SK-N-SH treated with all-trans-retinoic acid at 6 μM for 48 hours (cell line): Measurements from ENCODE around the gene UGT1A3.

Experiments used
- ATAC-seq: fragments of 200-7000 bp; cut with Tn5 transposase; 3 replicates; pipeline ENCODE4 v1.9.1; 2020; ENCODE audit warnings: mild to moderate bottlenecking, moderate library complexity
- ARNTL ChIP-seq: fragments of 450-650 bp; formaldehyde crosslinking; IDR thresholded peaks from 2 replicates; pipeline ENCODE4 v1.5.0; 2020; ENCODE audit warnings: low read depth, mild to moderate bottlenecking, moderate library complexity, borderline replicate concordance
- BACH2 ChIP-seq: fragments of 250-450 bp; sonication (Bioruptor Pico); IDR thresholded peaks from 2 replicates; pipeline ENCODE4 v1.9.0; 2021; ENCODE audit warnings: mild to moderate bottlenecking, borderline replicate concordance
- CSDC2 ChIP-seq: fragments of 250-450 bp; sonication (Bioruptor Pico); IDR thresholded peaks from 2 replicates; pipeline ENCODE4 v1.5.0; 2020; ENCODE audit warnings: mild to moderate bottlenecking, moderate library complexity
- ESRRG ChIP-seq: fragments of 250-450 bp; sonication (Bioruptor Pico); IDR thresholded peaks from 2 replicates; pipeline ENCODE4 v1.6.1; 2021; ENCODE audit warnings: mild to moderate bottlenecking
- GLIS3 ChIP-seq: fragments of 250-450 bp; sonication (Bioruptor Pico); IDR thresholded peaks from 2 replicates; pipeline ENCODE4 v1.5.0; 2020; ENCODE audit warnings: mild to moderate bottlenecking, moderate library complexity
- ISL1 ChIP-seq: fragments of 250-450 bp; sonication (Bioruptor Pico); IDR thresholded peaks from 2 replicates; pipeline ENCODE4 v2.1.2; 2022; ENCODE audit warnings: mild to moderate bottlenecking, moderate library complexity
- OSR1 ChIP-seq: fragments of 250-450 bp; sonication (Bioruptor Pico); IDR thresholded peaks from 2 replicates; pipeline ENCODE4 v1.8.0; 2022; ENCODE audit warnings: moderate library complexity, mild to moderate bottlenecking, inconsistent platforms
- PPARA ChIP-seq: fragments of 250-450 bp; sonication (Bioruptor Pico); IDR thresholded peaks from 2 replicates; pipeline ENCODE4 v1.5.0; 2020; ENCODE audit warnings: mild to moderate bottlenecking, borderline replicate concordance
- RARB ChIP-seq: fragments of 250-450 bp; sonication (Bioruptor Pico); IDR thresholded peaks from 2 replicates; pipeline ENCODE4 v1.8.0; 2021; ENCODE audit warnings: mild to moderate bottlenecking, moderate library complexity
- SNAI2 ChIP-seq: fragments of 250-450 bp; sonication (Bioruptor Pico); IDR thresholded peaks from 2 replicates; pipeline ENCODE4 v1.5.0; 2020; ENCODE audit warnings: mild to moderate bottlenecking, moderate library complexity
- TCF4 ChIP-seq: fragments of 250-450 bp; sonication (Bioruptor Pico); IDR thresholded peaks from 2 replicates; pipeline ENCODE4 v1.8.0; 2021; ENCODE audit warnings: mild to moderate bottlenecking, moderate library complexity, borderline replicate concordance
- TOX ChIP-seq: fragments of 250-450 bp; sonication (Bioruptor Pico); IDR thresholded peaks from 2 replicates; pipeline ENCODE4 v1.8.0; 2021; ENCODE audit warnings: mild to moderate bottlenecking, moderate library complexity, borderline replicate concordance
- ZC3H10 ChIP-seq: fragments of 250-450 bp; sonication (Bioruptor Pico); IDR thresholded peaks from 2 replicates; pipeline ENCODE4 v1.5.1; 2021; ENCODE audit warnings: mild to moderate bottlenecking, moderate library complexity
- ZFP3 ChIP-seq: fragments of 250-450 bp; sonication (Bioruptor Pico); IDR thresholded peaks from 2 replicates; pipeline ENCODE4 v1.5.0; 2020; ENCODE audit warnings: mild to moderate bottlenecking, moderate library complexity
- ZFP30 ChIP-seq: fragments of 450-650 bp; formaldehyde crosslinking; IDR thresholded peaks from 2 replicates; pipeline ENCODE4 v1.5.0; 2022; ENCODE audit warnings: mild to moderate bottlenecking, moderate library complexity
- ZNF565 ChIP-seq: fragments of 450-650 bp; formaldehyde crosslinking; conservative IDR thresholded peaks from 2 replicates; pipeline ENCODE4 v1.5.0; 2020; ENCODE audit warnings: low read depth, mild to moderate bottlenecking, moderate library complexity
- ZNF70 ChIP-seq: fragments of 450-650 bp; formaldehyde crosslinking; IDR thresholded peaks from 2 replicates; pipeline ENCODE4 v1.5.0; 2020; ENCODE audit warnings: mild to moderate bottlenecking, moderate library complexity
- ZNF8 ChIP-seq: fragments of 450-650 bp; formaldehyde crosslinking; IDR thresholded peaks from 2 replicates; pipeline ENCODE4 v1.5.0; 2020; ENCODE audit warnings: mild to moderate bottlenecking, moderate library complexity
- TF ChIP-seq, protein P1 (sequence below): fragments of 250-450 bp; sonication (Bioruptor Pico); IDR thresholded peaks from 2 replicates; pipeline ENCODE4 v1.8.0; 2020; ENCODE audit warnings: mild to moderate bottlenecking, moderate library complexity, borderline replicate concordance
- TF ChIP-seq, protein P2 (sequence below): fragments of 250-450 bp; sonication (Bioruptor Pico); IDR thresholded peaks from 2 replicates; pipeline ENCODE4 v1.5.0; 2020; ENCODE audit warnings: mild to moderate bottlenecking, moderate library complexity
- TF ChIP-seq, protein P3 (sequence below): fragments of 250-450 bp; sonication (Bioruptor Pico); IDR thresholded peaks from 2 replicates; pipeline ENCODE4 v1.5.1; 2020; ENCODE audit warnings: low read depth, mild to moderate bottlenecking, moderate library complexity
- TF ChIP-seq, protein P4 (sequence below): fragments of 250-450 bp; sonication (Bioruptor Pico); IDR thresholded peaks from 2 replicates; pipeline ENCODE4 v1.8.0; 2021; ENCODE audit warnings: low read depth, mild to moderate bottlenecking, moderate library complexity, borderline replicate concordance

The UGT1A3 gene

DNA sequence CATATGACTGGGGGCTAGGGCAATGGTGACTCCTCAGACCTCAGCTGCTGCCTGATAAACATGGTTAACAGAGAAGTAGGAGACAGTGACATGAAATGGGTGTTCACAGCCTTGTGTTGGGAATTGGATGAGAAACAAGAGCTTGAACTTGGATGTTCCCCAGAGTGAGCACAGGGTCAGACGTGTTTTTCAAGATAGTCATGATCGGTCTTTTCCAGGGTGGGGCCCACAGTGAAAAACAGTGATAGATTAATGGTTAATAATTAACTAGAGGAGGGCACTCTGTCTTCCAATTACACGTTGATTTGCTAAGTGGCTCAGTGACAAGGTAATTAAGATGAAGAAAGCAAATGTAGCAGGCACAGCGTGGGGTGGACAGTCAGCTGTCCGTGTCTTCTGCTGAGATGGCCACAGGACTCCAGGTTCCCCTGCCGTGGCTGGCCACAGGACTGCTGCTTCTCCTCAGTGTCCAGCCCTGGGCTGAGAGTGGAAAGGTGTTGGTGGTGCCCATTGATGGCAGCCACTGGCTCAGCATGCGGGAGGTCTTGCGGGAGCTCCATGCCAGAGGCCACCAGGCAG is at the start of gene UGT1A3:
UGT1A3 (plus strand) TSS at position 320 of the 579 bp plus-strand sequence; CDS start at position 405, 85 bp downstream.
- TF ChIP-seq CSDC2 (CRISPR knock-in tag), result no peak
- no peak for TF ChIP-seq ZFP30
- no peak for TF ChIP-seq ZNF70 (CRISPR knock-in tag)
- no peak for TF ChIP-seq ZNF565
- TF ChIP-seq ARNTL (CRISPR knock-in tag), result no peak
- TF ChIP-seq TOX (CRISPR knock-in tag), result no peak
- TF ChIP-seq ZC3H10 (CRISPR knock-in tag), result no peak
- no peak for TF ChIP-seq ZFP3 (CRISPR knock-in tag)
- TF ChIP-seq ESRRG (CRISPR knock-in tag), result no peak
- no peak for TF ChIP-seq PPARA (CRISPR knock-in tag)
- no peak for TF ChIP-seq ZNF8 (CRISPR knock-in tag)
- TF ChIP-seq BACH2 (CRISPR knock-in tag), result no peak
- TF ChIP-seq, protein P1, sequence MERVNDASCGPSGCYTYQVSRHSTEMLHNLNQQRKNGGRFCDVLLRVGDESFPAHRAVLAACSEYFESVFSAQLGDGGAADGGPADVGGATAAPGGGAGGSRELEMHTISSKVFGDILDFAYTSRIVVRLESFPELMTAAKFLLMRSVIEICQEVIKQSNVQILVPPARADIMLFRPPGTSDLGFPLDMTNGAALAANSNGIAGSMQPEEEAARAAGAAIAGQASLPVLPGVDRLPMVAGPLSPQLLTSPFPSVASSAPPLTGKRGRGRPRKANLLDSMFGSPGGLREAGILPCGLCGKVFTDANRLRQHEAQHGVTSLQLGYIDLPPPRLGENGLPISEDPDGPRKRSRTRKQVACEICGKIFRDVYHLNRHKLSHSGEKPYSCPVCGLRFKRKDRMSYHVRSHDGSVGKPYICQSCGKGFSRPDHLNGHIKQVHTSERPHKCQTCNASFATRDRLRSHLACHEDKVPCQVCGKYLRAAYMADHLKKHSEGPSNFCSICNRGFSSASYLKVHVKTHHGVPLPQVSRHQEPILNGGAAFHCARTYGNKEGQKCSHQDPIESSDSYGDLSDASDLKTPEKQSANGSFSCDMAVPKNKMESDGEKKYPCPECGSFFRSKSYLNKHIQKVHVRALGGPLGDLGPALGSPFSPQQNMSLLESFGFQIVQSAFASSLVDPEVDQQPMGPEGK (CRISPR knock-in tag), result no peak
- TF ChIP-seq TCF4, result no peak
- TF ChIP-seq SNAI2, result no peak
- TF ChIP-seq ISL1 (CRISPR knock-in tag), result no peak
- no peak for TF ChIP-seq GLIS3 (CRISPR knock-in tag)
- no peak for TF ChIP-seq OSR1 (CRISPR knock-in tag)
- ATAC-seq, result no peak

DNA sequence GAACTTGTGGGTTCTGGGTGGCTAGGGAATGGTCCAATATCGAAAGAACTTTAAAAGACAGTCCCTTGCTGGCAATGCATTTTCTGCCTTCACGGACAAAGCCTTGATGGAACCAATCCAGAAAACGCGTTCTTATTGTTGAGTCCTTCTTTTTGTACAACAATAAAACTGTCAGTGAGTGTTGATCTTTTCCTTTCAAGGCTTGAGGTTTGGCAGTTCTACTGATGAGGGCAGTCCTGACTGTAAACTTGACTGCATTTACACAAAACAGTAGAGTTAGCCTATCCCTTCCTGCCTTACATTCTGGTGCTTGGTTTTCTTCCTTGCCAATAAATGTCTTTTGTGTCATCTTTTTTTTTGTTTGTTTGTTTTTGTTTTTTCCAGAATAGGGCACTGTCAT is 49.6 kb upstream of the UGT1A3 start:
- TF ChIP-seq ISL1 (CRISPR knock-in tag) (no peak), ARNTL (CRISPR knock-in tag) (no peak), TCF4 (no peak), CSDC2 (CRISPR knock-in tag) (no peak), ZFP3 (CRISPR knock-in tag) (no peak), ZNF565 (no peak), RARB (CRISPR knock-in tag) (no peak), ZC3H10 (CRISPR knock-in tag) (no peak), TOX (CRISPR knock-in tag) (no peak), OSR1 (CRISPR knock-in tag) (no peak), ZNF8 (CRISPR knock-in tag) (no peak), ZFP30 (no peak), ZNF70 (CRISPR knock-in tag) (no peak), PPARA (CRISPR knock-in tag) (no peak), GLIS3 (CRISPR knock-in tag) (no peak)
- TF ChIP-seq, protein P2, sequence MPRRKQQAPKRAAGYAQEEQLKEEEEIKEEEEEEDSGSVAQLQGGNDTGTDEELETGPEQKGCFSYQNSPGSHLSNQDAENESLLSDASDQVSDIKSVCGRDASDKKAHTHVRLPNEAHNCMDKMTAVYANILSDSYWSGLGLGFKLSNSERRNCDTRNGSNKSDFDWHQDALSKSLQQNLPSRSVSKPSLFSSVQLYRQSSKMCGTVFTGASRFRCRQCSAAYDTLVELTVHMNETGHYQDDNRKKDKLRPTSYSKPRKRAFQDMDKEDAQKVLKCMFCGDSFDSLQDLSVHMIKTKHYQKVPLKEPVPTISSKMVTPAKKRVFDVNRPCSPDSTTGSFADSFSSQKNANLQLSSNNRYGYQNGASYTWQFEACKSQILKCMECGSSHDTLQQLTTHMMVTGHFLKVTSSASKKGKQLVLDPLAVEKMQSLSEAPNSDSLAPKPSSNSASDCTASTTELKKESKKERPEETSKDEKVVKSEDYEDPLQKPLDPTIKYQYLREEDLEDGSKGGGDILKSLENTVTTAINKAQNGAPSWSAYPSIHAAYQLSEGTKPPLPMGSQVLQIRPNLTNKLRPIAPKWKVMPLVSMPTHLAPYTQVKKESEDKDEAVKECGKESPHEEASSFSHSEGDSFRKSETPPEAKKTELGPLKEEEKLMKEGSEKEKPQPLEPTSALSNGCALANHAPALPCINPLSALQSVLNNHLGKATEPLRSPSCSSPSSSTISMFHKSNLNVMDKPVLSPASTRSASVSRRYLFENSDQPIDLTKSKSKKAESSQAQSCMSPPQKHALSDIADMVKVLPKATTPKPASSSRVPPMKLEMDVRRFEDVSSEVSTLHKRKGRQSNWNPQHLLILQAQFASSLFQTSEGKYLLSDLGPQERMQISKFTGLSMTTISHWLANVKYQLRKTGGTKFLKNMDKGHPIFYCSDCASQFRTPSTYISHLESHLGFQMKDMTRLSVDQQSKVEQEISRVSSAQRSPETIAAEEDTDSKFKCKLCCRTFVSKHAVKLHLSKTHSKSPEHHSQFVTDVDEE, result no peak
- TF ChIP-seq, protein P1 (CRISPR knock-in tag), result no peak
- TF ChIP-seq, protein P3, sequence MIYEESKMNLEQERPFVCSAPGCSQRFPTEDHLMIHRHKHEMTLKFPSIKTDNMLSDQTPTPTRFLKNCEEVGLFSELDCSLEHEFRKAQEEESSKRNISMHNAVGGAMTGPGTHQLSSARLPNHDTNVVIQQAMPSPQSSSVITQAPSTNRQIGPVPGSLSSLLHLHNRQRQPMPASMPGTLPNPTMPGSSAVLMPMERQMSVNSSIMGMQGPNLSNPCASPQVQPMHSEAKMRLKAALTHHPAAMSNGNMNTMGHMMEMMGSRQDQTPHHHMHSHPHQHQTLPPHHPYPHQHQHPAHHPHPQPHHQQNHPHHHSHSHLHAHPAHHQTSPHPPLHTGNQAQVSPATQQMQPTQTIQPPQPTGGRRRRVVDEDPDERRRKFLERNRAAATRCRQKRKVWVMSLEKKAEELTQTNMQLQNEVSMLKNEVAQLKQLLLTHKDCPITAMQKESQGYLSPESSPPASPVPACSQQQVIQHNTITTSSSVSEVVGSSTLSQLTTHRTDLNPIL, result no peak
- TF ChIP-seq, protein P4, sequence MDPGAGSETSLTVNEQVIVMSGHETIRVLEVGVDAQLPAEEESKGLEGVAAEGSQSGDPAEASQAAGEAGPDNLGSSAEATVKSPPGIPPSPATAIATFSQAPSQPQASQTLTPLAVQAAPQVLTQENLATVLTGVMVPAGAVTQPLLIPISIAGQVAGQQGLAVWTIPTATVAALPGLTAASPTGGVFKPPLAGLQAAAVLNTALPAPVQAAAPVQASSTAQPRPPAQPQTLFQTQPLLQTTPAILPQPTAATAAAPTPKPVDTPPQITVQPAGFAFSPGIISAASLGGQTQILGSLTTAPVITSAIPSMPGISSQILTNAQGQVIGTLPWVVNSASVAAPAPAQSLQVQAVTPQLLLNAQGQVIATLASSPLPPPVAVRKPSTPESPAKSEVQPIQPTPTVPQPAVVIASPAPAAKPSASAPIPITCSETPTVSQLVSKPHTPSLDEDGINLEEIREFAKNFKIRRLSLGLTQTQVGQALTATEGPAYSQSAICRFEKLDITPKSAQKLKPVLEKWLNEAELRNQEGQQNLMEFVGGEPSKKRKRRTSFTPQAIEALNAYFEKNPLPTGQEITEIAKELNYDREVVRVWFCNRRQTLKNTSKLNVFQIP (CRISPR knock-in tag), result no peak
- ATAC-seq, result no peak
